SKM-1 treated with dmso at 0.1 percent for 144 hours (cell line): Measurements from ENCODE around the gene VWA5B1.

Experiments
- DNase-seq: peaks from one replicate; lab custom pipeline; 2025; ENCODE audit not compliant: unreplicated experiment; lab: John Stamatoyannopoulos, UW

The VWA5B1 gene

GRCh38 chr1:20365421-20366055, 74.9 kb downstream of the VWA5B1 start:
- DNase-seq = no peak

GRCh38 chr1:20366056-20366462, 75.4 kb downstream of the VWA5B1 start:
- DNase-seq = no peak

GRCh38 chr1:20366463-20367115, 75.9 kb downstream of the VWA5B1 start:
- no peak for DNase-seq

GRCh38 chr1:20367116-20367585, 76.5 kb downstream of the VWA5B1 start:
- no peak for DNase-seq

GRCh38 chr1:20367626-20368025, 77.0 kb downstream of the VWA5B1 start:
- DNase-seq = no peak

- no peak for DNase-seq
These were observed 78.3 kb downstream of the VWA5B1 start for GRCh38 chr1:20368866-20369470.

GRCh38 chr1:20370698-20371097, 80.0 kb downstream of the VWA5B1 start:
- DNase-seq = no peak

GRCh38 chr1:20371411-20371810, 80.7 kb downstream of the VWA5B1 start:
- DNase-seq = no peak

- no peak for DNase-seq
These were observed 81.2 kb downstream of the VWA5B1 start for GRCh38 chr1:20371883-20372282.

- no peak for DNase-seq
These were observed 82.0 kb downstream of the VWA5B1 start for GRCh38 chr1:20372676-20373075.

GRCh38 chr1:20373286-20373685, 82.6 kb downstream of the VWA5B1 start:
- DNase-seq = no peak

- no peak for DNase-seq
These were observed 83.1 kb downstream of the VWA5B1 start for GRCh38 chr1:20373764-20374163.

GRCh38 chr1:20375563-20375962, 84.9 kb downstream of the VWA5B1 start:
- DNase-seq = no peak

GRCh38 chr1:20376171-20376570, 85.5 kb downstream of the VWA5B1 start:
- no peak for DNase-seq

- DNase-seq = no peak
These were observed 86.3 kb downstream of the VWA5B1 start for GRCh38 chr1:20376880-20377494.

GRCh38 chr1:20377516-20378270, 87.0 kb downstream of the VWA5B1 start:
- DNase-seq = no peak

- DNase-seq = no peak
These were observed 88.4 kb downstream of the VWA5B1 start for GRCh38 chr1:20379075-20379474.

GRCh38 chr1:20380175-20380574, 89.5 kb downstream of the VWA5B1 start:
- no peak for DNase-seq

GRCh38 chr1:20380616-20381035, 90.0 kb downstream of the VWA5B1 start:
- DNase-seq = no peak

- no peak for DNase-seq
These were observed 90.5 kb downstream of the VWA5B1 start for GRCh38 chr1:20381045-20381641.

GRCh38 chr1:20381961-20382360, 91.3 kb downstream of the VWA5B1 start:
- DNase-seq = no peak
